SJCRH30 (cell line): ENCODE results near the gene CECR2. TPM values are rescaled to one million over a fixed set of nuclear protein-coding genes. Genes with fewer than 3 reads are reported as not detected.

Experiments used
- DNase-seq, 2 experiments: peaks; one replicate each; pipeline ENCODE4 v3.0.0-alpha.2; 2015 to 2020
- H3K27ac ChIP-seq: fragments of 250-450 bp; sonication (Bioruptor Pico); 2 replicates; pipeline ENCODE4 v1.5.1; 2020; ENCODE audit warnings: mild to moderate bottlenecking, moderate library complexity
- H3K27me3 ChIP-seq: fragments of 250-450 bp; sonication (Bioruptor Pico); 2 replicates; pipeline ENCODE4 v1.5.1; 2020; ENCODE audit warnings: mild to moderate bottlenecking, moderate library complexity
- H3K36me3 ChIP-seq: fragments of 250-450 bp; sonication (Bioruptor Pico); 2 replicates; pipeline ENCODE4 v1.5.1; 2020; ENCODE audit warnings: mild to moderate bottlenecking, moderate library complexity
- H3K4me1 ChIP-seq: fragments of 250-450 bp; sonication (Bioruptor Pico); 2 replicates; pipeline ENCODE4 v1.5.1; 2020; ENCODE audit warnings: mild to moderate bottlenecking, moderate library complexity
- H3K4me3 ChIP-seq: fragments of 250-450 bp; sonication (Bioruptor Pico); 2 replicates; pipeline ENCODE4 v1.5.1; 2020; ENCODE audit warnings: mild to moderate bottlenecking, moderate library complexity
- H3K9me3 ChIP-seq: fragments of 250-450 bp; sonication (Bioruptor Pico); replicated peaks from 2 replicates; pipeline ENCODE4 v1.5.1; 2020; ENCODE audit warnings: mild to moderate bottlenecking, moderate library complexity
- total RNA-seq: library from RNA; depleted of rRNA; stranded (reverse); fragments of >200 nt; shearing (Covaris generic); gene quantifications from 2 replicates; pipeline ENCODE4 v1.2.3, GENCODE V29; 2014; rRNA removed

The CECR2 gene
- total RNA-seq, result 17.6 and 19.1 TPM in 2 replicates

DNA sequence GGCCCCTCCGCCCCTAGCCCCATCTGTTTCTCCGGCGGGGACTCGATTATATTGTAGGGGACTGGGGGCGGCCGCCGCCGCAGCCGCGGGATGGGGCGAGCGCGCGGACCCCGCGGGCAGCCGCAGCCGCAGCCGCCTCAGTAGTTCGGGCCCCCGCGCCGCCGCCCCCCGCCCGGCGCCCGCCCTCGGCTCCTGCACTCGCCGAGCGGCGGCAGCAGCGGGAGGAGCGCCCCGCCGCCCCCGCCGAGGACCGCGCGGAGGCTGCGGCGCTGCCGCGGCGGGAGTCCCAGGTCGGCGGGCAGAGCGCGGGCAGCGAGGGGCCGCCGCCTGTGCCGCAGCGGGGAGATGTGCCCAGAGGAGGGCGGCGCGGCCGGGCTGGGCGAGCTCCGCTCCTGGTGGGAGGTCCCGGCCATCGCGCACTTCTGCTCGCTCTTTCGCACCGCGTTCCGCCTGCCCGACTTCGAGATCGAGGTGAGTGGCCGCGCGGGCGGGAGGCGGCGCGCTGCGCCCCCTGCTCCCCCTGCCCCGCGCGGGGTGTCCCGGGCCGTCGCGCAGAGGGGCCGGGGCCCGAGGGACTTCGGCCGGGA is at the start of gene CECR2:
CECR2 (plus strand) TSS at position 22 of the 587 bp plus-strand sequence; CDS start at position 346, 324 bp downstream.
- Histone ChIP-seq H3K27ac (peak within 1 kb of the TSS; percentile 89), H3K9me3 (no peaks in the 10 kb centered on the region), H3K4me3 (peak within 1 kb of the TSS; percentile 88), H3K27me3 (no peaks in the 10 kb centered on the region), H3K4me1 (no peaks in the 10 kb centered on the region), H3K36me3 (no peaks in the 10 kb centered on the region)
- peak; percentile 72 to 73 for DNase-seq

- peak; percentile 17 to 38 for DNase-seq
- H3K4me1 ChIP-seq, result no peaks in the 10 kb centered on the region
These were observed 49.7 kb upstream of the CECR2 start for GRCh38 chr22:17319546-17319945.

DNA sequence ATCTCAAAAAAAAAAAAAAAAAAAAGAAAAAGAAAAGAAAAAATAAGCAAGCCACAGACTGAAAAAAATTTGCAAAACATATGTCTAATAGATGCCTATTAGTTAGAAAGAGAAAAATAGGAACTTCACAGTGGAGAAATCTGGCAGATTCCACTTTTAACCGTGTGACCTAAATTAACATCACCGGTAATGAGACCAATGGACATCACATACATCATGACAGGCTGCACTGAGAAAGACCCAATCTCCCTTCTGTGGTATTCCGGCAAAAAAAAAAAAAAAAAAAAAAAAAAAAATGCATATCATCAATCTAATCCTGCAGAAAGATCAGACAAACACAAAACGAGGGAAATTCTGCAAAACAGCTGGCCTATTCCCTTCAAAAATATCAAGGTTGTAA is 46.7 kb upstream of the CECR2 start:
- DNase-seq, result no peak
- H3K27me3 ChIP-seq, result no peaks in the 10 kb centered on the region

More at GRCh38 chr22:17319546-17319945, 49.7 kb upstream of the CECR2 start:
- H3K36me3 ChIP-seq, result no peaks in the 10 kb centered on the region
- H3K4me3 ChIP-seq, result no peak overlapping the region
- no peaks in the 10 kb centered on the region for H3K9me3 ChIP-seq
- H3K27ac ChIP-seq, result no peak overlapping the region
- H3K27me3 ChIP-seq, result no peaks in the 10 kb centered on the region

DNA sequence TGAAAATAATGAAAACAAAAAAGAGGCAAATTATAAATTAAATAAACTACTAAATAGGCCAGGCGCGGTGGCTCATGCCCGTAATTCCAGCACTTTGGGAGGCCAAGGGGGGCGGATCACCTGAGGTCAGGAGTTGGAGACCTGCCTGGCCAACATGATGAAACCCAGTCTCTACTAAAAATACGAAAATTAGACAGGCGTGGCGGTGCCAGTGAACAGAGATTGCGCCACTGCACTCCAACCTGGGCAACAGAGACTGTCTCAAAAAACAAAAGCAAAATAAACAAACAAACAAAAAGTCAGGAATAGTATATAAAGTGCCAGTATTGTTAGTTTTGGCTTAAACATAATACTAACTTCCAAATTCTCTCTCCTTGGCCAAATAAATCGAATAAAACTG is 37.6 kb upstream of the CECR2 start:
- Histone ChIP-seq H3K27me3 (no peaks in the 10 kb centered on the region), H3K27ac (no peak overlapping the region), H3K4me1 (0 out of 2 replicates have a peak, but pooled peaks cover 2% of the 10 kb centered on the region), H3K9me3 (no peaks in the 10 kb centered on the region), H3K36me3 (no peaks in the 10 kb centered on the region), H3K4me3 (no peak overlapping the region)
- no peak for DNase-seq

More for the DNA sequence above, 46.7 kb upstream of the CECR2 start:
- no peak overlapping the region for H3K27ac ChIP-seq
- H3K4me1 ChIP-seq, result no peaks in the 10 kb centered on the region
- no peaks in the 10 kb centered on the region for H3K36me3 ChIP-seq
- H3K9me3 ChIP-seq, result no peaks in the 10 kb centered on the region
- H3K4me3 ChIP-seq, result no peak overlapping the region

GRCh38 chr22:17332109-17332800 is 37.0 kb upstream of the CECR2 start:
- H3K27me3 ChIP-seq, result no peaks in the 10 kb centered on the region
- H3K9me3 ChIP-seq, result no peaks in the 10 kb centered on the region
- H3K4me3 ChIP-seq, result no peak overlapping the region
- DNase-seq, result no peak
- 0 out of 2 replicates have a peak, but pooled peaks cover 2% of the 10 kb centered on the region for H3K4me1 ChIP-seq
- no peak overlapping the region for H3K27ac ChIP-seq
- no peaks in the 10 kb centered on the region for H3K36me3 ChIP-seq

DNA sequence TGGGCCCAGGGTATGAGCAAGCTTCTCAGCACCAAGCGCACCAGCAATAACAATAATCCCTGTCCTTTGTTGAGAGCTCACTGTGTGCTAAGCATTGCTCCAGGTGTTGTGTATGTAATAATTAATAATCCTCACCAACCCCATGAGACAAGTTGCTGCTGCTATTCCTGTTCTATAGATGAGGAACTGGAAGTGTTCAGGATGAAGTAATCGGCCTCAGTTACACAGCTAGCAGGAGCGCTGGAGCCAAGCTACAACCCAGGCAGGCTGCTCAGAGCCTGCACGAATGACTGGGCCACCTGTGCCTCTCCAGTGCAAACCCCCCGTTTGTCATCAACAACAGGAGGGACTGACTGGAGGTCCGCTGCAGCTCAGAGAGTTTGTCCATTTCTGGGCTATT is 35.2 kb upstream of the CECR2 start:
- Histone ChIP-seq H3K4me3 (no peak overlapping the region), H3K27ac (no peak overlapping the region), H3K4me1 (peaks cover 7% of the 10 kb centered on the region; the same call in 1 of the 2 replicates), H3K27me3 (no peaks in the 10 kb centered on the region), H3K9me3 (no peaks in the 10 kb centered on the region), H3K36me3 (no peaks in the 10 kb centered on the region)
- no peak for DNase-seq

DNA sequence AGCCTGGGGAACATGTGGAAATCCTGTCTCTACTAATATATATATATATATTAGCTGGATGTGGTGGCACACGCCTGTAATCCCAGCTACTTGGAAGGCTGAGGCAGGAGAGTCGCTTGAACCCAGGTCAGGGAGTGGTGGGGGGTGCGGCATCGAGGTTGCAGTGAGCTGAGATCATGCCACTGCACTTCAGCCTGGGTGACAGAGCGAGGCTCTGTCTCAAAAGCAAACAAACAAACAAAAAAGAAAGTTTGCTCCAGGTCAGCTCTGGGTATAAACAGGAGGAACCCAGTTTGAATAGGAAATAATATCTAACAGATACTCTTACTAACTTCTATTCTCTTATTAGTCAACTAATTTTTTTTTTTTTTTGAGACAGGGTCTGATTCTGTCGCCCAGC is 34.3 kb upstream of the CECR2 start:
- no peak for DNase-seq

GRCh38 chr22:17336061-17336460 is 33.2 kb upstream of the CECR2 start:
- Histone ChIP-seq H3K36me3 (no peaks in the 10 kb centered on the region), H3K9me3 (no peaks in the 10 kb centered on the region), H3K27me3 (no peaks in the 10 kb centered on the region), H3K4me3 (no peak overlapping the region), H3K4me1 (peaks cover 7% of the 10 kb centered on the region; the same call in 1 of the 2 replicates), H3K27ac (no peak overlapping the region)
- no peak for DNase-seq

More for the DNA sequence above, 34.3 kb upstream of the CECR2 start:
- no peaks in the 10 kb centered on the region for H3K9me3 ChIP-seq
- H3K27ac ChIP-seq, result no peak overlapping the region
- H3K4me1 ChIP-seq, result peaks cover 7% of the 10 kb centered on the region; the same call in 1 of the 2 replicates
- H3K36me3 ChIP-seq, result no peaks in the 10 kb centered on the region
- H3K27me3 ChIP-seq, result no peaks in the 10 kb centered on the region
- H3K4me3 ChIP-seq, result no peak overlapping the region

- Histone ChIP-seq H3K4me3 (no peak overlapping the region), H3K27me3 (no peaks in the 10 kb centered on the region), H3K36me3 (no peaks in the 10 kb centered on the region), H3K27ac (no peak overlapping the region), H3K4me1 (peaks cover 7% of the 10 kb centered on the region; the same call in 1 of the 2 replicates), H3K9me3 (no peaks in the 10 kb centered on the region)
- DNase-seq, result peak in 1 of 2 experiments; percentile 20
These were observed 31.6 kb upstream of the CECR2 start for GRCh38 chr22:17337639-17338038.

DNA sequence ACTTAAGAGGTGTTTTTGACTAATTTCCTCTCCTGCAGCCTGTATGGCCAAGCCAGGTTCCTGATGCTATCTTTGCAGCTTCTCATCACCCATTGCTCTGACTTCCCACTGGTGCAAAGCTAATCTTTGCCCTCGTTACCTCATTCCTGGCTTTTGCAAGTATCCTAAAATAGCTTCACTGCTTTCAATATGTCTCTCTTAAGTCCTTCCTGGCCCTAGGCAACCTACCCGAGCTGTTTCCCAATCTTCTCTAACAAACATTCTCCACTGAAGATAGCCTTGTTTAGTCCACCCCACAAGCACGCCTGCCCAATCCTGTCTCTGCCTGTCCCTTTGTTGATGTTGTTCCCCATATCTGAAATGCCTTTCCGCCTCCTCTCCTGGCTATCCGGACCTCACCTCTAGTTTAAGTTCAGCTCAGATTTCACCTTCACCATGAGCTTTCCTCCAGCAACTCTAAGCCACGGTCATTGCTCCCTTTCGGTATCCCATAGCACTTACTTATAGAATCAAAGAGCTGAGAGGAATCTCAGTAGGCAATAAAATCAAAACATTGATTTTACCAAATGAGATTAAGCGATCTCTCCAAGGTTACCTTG is 30.1 kb upstream of the CECR2 start:
- Histone ChIP-seq H3K4me1 (peaks cover 7% of the 10 kb centered on the region; the same call in 1 of the 2 replicates), H3K27ac (no peak overlapping the region), H3K9me3 (no peaks in the 10 kb centered on the region), H3K36me3 (no peaks in the 10 kb centered on the region), H3K27me3 (no peaks in the 10 kb centered on the region), H3K4me3 (no peak overlapping the region)
- no peak for DNase-seq

DNA sequence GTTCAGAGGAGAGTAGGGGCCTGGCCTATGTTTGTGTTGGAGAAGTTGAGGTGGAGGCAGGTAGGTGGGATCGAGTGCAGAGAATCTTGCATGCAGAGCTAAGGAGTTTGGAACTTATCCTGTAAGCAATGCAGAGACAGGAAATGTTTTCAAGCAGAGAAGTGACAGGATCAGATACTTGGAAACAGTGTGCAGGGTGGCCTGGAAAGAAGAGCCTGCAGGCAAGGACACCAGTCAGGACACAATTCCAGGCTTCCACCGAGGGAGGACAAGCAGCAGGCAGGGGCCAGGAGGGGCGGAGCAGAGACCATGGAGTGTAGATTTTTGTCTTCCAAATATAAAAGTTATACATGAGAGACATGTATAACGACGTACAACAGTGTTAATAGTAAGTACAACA is 26.9 kb upstream of the CECR2 start:
- H3K4me3 ChIP-seq, result no peak overlapping the region
- no peaks in the 10 kb centered on the region for H3K36me3 ChIP-seq
- no peak for DNase-seq
- H3K4me1 ChIP-seq, result peaks cover 7% of the 10 kb centered on the region; the same call in 1 of the 2 replicates
- no peaks in the 10 kb centered on the region for H3K9me3 ChIP-seq
- H3K27me3 ChIP-seq, result no peaks in the 10 kb centered on the region
- no peak overlapping the region for H3K27ac ChIP-seq

- Histone ChIP-seq H3K4me3 (no peak overlapping the region), H3K27me3 (no peaks in the 10 kb centered on the region), H3K9me3 (no peaks in the 10 kb centered on the region), H3K36me3 (no peaks in the 10 kb centered on the region), H3K27ac (no peak overlapping the region), H3K4me1 (no peaks in the 10 kb centered on the region)
- no peak for DNase-seq
These were observed 25.5 kb upstream of the CECR2 start for GRCh38 chr22:17343766-17344165.

DNA sequence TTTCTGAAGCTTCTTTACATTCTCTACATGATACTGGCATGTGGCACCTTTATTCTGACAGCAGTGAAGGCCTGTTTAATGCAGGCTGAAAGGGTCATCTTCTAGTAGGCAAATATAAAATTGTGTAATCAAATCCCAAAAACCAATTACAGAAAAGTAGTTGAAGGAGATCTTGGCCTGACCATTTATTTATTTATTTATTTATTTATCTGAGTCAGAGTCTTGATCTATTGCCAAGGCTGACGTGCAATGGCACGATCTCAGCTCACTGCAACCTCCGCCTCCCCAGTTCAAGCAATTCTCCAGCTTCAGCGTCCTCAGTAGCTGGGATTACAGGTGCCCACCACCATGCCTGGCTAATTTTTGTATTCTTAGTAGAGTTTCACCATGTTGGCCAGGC is 22.7 kb upstream of the CECR2 start:
- no peak for DNase-seq
- no peaks in the 10 kb centered on the region for H3K36me3 ChIP-seq
- no peak overlapping the region for H3K27ac ChIP-seq
- H3K27me3 ChIP-seq, result no peaks in the 10 kb centered on the region
- no peaks in the 10 kb centered on the region for H3K9me3 ChIP-seq
- H3K4me1 ChIP-seq, result 0 out of 2 replicates have a peak, but pooled peaks cover 4% of the 10 kb centered on the region
- H3K4me3 ChIP-seq, result no peak overlapping the region

GRCh38 chr22:17347724-17348123 is 21.5 kb upstream of the CECR2 start:
- Histone ChIP-seq H3K36me3 (no peaks in the 10 kb centered on the region), H3K9me3 (no peaks in the 10 kb centered on the region), H3K4me3 (no peak overlapping the region), H3K4me1 (0 out of 2 replicates have a peak, but pooled peaks cover 4% of the 10 kb centered on the region), H3K27me3 (no peaks in the 10 kb centered on the region), H3K27ac (no peak overlapping the region)
- DNase-seq, result no peak

DNA sequence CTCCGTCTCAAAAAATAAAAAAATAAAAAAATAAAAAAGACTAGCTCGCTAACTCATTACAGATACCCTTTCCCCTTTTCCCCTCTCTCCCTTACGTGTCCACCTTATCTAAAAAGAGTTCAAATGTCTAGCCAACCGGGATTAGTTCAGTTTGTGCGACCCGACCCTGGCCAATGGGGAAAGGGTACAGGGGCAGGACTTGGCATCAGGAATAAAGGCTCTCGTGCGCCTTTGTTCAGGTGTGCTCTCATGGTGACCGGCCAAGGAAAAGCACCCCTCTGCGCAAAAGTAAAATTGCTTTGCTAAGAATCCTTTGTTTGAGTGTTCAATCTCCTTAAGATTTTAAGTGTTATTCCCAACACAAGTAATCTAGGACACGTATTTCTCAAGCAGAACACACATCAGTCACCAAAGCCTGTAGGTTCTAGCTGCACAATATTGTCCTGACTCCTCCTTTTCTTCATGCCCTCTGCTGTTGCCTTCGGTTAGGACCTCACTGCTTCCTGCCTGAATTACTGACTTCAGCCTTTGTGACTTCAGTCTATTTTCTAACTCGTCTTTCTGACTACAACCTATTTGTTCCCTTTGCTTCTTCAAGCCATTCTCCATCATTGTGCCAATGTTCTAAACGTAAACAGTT is 20.7 kb upstream of the CECR2 start:
- Histone ChIP-seq H3K4me1 (0 out of 2 replicates have a peak, but pooled peaks cover 4% of the 10 kb centered on the region), H3K4me3 (no peak overlapping the region), H3K9me3 (no peaks in the 10 kb centered on the region), H3K27ac (no peak overlapping the region), H3K36me3 (no peaks in the 10 kb centered on the region), H3K27me3 (no peaks in the 10 kb centered on the region)
- no peak for DNase-seq
